GM23338 (cell line): Measurements from ENCODE around the gene CNNM3.

Experiments used
- CREB1 ChIP-seq: fragments of 250-450 bp; sonication (Bioruptor Pico); IDR thresholded peaks from 2 replicates; pipeline ENCODE4 v1.5.0; 2020; ENCODE audit warnings: low read depth, mild to moderate bottlenecking, moderate library complexity
- EZH2 ChIP-seq: fragments of 200-600 bp; sonication (generic); IDR thresholded peaks from one replicate; pipeline ENCODE4 v1.8.0; 2017; ENCODE audit warnings: antibody characterized with exemption, mild to moderate bottlenecking, low read depth; ENCODE audit not compliant: unreplicated experiment
- EZH2phosphoT487 ChIP-seq: fragments of 200-600 bp; sonication (generic); IDR thresholded peaks from one replicate; pipeline ENCODE4 v1.8.1; 2018; ENCODE audit warnings: antibody characterized with exemption; ENCODE audit not compliant: unreplicated experiment
- JUNB ChIP-seq: IDR thresholded peaks from one replicate; pipeline ENCODE4 v1.6.1; 2016; ENCODE audit warnings: antibody characterized with exemption; ENCODE audit not compliant: unreplicated experiment
- NANOG ChIP-seq: IDR thresholded peaks from 2 replicates; pipeline ENCODE4 v1.6.1; 2016; ENCODE audit warnings: antibody characterized with exemption, borderline replicate concordance
- POLR2AphosphoS5 ChIP-seq: IDR thresholded peaks from 2 replicates; pipeline ENCODE4 v1.6.1; 2016; ENCODE audit warnings: antibody characterized with exemption, low read depth
- ZNF331 ChIP-seq: fragments of 250-450 bp; sonication (Bioruptor Pico); IDR thresholded peaks from 2 replicates; pipeline ENCODE4 v1.5.0; 2020; ENCODE audit warnings: low read depth, mild to moderate bottlenecking, moderate library complexity
- TF ChIP-seq, protein P1 (sequence below), 2 experiments: fragments of 200-600 bp in 1 of 2; sonication (generic) in 1 of 2; conservative IDR thresholded peaks; 2 replicates each; pipeline versions ENCODE4 v1.5.1 to v1.6.1; 2016 to 2017; ENCODE audit warnings: antibody characterized with exemption in 2 of 2, low read depth in 2 of 2, mild to moderate bottlenecking in 2 of 2, moderate library complexity in 1 of 2
- TF ChIP-seq, protein P2 (sequence below): IDR thresholded peaks from one replicate; pipeline ENCODE4 v1.6.1; 2018; ENCODE audit warnings: antibody characterized with exemption; ENCODE audit not compliant: unreplicated experiment
- TF ChIP-seq, protein P3 (sequence below): IDR thresholded peaks from 2 replicates; pipeline ENCODE4 v1.6.1; 2016; ENCODE audit warnings: antibody characterized with exemption

DNA sequence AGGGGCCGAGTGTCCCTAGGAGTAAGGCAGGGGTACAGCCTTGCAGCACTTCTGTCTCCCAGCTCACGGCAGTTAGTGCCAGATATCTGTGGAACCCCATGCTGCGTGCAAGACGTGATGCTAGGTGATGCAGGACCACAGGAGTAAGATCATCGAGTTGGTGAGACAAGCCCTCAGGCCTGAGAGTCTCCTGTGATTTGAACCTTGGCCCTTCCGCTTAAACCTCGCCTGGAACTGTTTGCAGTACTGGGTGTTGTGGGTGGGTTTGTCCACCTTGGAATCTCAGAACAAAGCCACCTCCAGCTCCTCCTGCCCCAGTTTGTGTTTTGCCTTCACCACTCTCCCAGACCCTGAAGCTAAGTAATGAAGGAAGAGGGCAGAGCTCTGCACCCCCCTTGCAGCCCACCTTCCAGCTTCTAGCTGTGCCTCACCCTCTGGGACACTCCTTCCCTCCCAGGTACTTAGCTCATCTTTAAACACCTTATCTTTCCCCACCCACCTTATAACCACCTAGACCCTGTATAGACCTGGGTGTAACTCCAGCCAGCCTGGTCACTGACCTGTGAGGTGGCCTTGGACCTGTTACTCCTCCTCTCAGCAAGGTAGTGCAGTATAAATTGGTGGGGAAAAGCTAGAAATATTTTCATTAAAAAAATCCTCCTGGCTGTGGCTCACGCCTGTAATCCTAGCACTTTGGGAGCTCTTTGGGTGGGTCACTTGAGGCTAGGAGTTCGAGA is 48.8 kb upstream of the CNNM3 start:
- TF ChIP-seq EZH2 (no peak), JUNB (no peak), POLR2AphosphoS5 (no peak), EZH2phosphoT487 (no peak), NANOG (no peak), CREB1 (CRISPR knock-in tag) (no peak), ZNF331 (CRISPR knock-in tag) (no peak)
- TF ChIP-seq, protein P1, sequence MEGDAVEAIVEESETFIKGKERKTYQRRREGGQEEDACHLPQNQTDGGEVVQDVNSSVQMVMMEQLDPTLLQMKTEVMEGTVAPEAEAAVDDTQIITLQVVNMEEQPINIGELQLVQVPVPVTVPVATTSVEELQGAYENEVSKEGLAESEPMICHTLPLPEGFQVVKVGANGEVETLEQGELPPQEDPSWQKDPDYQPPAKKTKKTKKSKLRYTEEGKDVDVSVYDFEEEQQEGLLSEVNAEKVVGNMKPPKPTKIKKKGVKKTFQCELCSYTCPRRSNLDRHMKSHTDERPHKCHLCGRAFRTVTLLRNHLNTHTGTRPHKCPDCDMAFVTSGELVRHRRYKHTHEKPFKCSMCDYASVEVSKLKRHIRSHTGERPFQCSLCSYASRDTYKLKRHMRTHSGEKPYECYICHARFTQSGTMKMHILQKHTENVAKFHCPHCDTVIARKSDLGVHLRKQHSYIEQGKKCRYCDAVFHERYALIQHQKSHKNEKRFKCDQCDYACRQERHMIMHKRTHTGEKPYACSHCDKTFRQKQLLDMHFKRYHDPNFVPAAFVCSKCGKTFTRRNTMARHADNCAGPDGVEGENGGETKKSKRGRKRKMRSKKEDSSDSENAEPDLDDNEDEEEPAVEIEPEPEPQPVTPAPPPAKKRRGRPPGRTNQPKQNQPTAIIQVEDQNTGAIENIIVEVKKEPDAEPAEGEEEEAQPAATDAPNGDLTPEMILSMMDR (conservative IDR thresholded peaks at IDR 0.05; ENCODE audit: low read depth in 2 of 2) = no peak
- TF ChIP-seq, protein P2, sequence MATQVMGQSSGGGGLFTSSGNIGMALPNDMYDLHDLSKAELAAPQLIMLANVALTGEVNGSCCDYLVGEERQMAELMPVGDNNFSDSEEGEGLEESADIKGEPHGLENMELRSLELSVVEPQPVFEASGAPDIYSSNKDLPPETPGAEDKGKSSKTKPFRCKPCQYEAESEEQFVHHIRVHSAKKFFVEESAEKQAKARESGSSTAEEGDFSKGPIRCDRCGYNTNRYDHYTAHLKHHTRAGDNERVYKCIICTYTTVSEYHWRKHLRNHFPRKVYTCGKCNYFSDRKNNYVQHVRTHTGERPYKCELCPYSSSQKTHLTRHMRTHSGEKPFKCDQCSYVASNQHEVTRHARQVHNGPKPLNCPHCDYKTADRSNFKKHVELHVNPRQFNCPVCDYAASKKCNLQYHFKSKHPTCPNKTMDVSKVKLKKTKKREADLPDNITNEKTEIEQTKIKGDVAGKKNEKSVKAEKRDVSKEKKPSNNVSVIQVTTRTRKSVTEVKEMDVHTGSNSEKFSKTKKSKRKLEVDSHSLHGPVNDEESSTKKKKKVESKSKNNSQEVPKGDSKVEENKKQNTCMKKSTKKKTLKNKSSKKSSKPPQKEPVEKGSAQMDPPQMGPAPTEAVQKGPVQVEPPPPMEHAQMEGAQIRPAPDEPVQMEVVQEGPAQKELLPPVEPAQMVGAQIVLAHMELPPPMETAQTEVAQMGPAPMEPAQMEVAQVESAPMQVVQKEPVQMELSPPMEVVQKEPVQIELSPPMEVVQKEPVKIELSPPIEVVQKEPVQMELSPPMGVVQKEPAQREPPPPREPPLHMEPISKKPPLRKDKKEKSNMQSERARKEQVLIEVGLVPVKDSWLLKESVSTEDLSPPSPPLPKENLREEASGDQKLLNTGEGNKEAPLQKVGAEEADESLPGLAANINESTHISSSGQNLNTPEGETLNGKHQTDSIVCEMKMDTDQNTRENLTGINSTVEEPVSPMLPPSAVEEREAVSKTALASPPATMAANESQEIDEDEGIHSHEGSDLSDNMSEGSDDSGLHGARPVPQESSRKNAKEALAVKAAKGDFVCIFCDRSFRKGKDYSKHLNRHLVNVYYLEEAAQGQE = no peak
- TF ChIP-seq, protein P3, sequence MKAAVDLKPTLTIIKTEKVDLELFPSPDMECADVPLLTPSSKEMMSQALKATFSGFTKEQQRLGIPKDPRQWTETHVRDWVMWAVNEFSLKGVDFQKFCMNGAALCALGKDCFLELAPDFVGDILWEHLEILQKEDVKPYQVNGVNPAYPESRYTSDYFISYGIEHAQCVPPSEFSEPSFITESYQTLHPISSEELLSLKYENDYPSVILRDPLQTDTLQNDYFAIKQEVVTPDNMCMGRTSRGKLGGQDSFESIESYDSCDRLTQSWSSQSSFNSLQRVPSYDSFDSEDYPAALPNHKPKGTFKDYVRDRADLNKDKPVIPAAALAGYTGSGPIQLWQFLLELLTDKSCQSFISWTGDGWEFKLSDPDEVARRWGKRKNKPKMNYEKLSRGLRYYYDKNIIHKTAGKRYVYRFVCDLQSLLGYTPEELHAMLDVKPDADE = no peak
